Midbrain (tissue), 1 donor: ENCODE results near the gene SCFD2.
"Not testable (repeated sequence)": the region's sequence is repeated elsewhere in the genome, so short reads cannot be mapped to it uniquely, and the experiment has no call there.

Experiments
- DNase-seq: peaks from one replicate; lab custom pipeline; 2025; lab: John Stamatoyannopoulos, UW

Gene SCFD2

GRCh38 chr4:53365486-53366300 is at the start of gene SCFD2:
Gene SCFD2 (minus strand): TSS chr4:53366061.
- peak; percentile 98 for DNase-seq

- DNase-seq, result not testable (repeated sequence)
These were observed 43.6 kb upstream of the SCFD2 start for GRCh38 chr4:53409479-53409878.

- DNase-seq, result no peak
These were observed 14.4 kb upstream of the SCFD2 start for GRCh38 chr4:53380221-53380620.

GRCh38 chr4:53378171-53378482 is 12.3 kb upstream of the SCFD2 start:
- DNase-seq, result no peak

GRCh38 chr4:53377319-53378170 is 11.7 kb upstream of the SCFD2 start, which contains the start of gene FIP1L1:
Gene FIP1L1 (plus strand): TSS chr4:53377641. CDS start chr4:53377839, 198 bp downstream.
- peak; percentile 86 for DNase-seq

- no peak for DNase-seq
These were observed 11.0 kb upstream of the SCFD2 start for GRCh38 chr4:53376900-53377299.

- DNase-seq, result no peak
These were observed 9.0 kb upstream of the SCFD2 start for GRCh38 chr4:53374777-53375258.

GRCh38 chr4:53371843-53372521 is 6.1 kb upstream of the SCFD2 start:
- no peak for DNase-seq

GRCh38 chr4:53371049-53371448 is 5.2 kb upstream of the SCFD2 start:
- DNase-seq, result no peak

- no peak for DNase-seq
These were observed 1.9 kb upstream of the SCFD2 start for GRCh38 chr4:53367721-53368120.

GRCh38 chr4:53366301-53366716 is 448 bp upstream of the SCFD2 start:
- no peak for DNase-seq

GRCh38 chr4:53365121-53365485 is 758 bp downstream of the SCFD2 start:
- no peak for DNase-seq

- DNase-seq, result no peak
These were observed 1.2 kb downstream of the SCFD2 start for GRCh38 chr4:53364624-53365023.

- DNase-seq, result no peak
These were observed 3.8 kb downstream of the SCFD2 start for GRCh38 chr4:53362093-53362492.

- DNase-seq, result no peak
These were observed 4.4 kb downstream of the SCFD2 start for GRCh38 chr4:53361451-53361850.

- no peak for DNase-seq
These were observed 9.8 kb downstream of the SCFD2 start for GRCh38 chr4:53355930-53356521.

- DNase-seq, result no peak
These were observed 11.7 kb downstream of the SCFD2 start for GRCh38 chr4:53354012-53354722.

- no peak for DNase-seq
These were observed 16.8 kb downstream of the SCFD2 start for GRCh38 chr4:53349091-53349491.

GRCh38 chr4:53348046-53348445 is 17.8 kb downstream of the SCFD2 start:
- no peak for DNase-seq

GRCh38 chr4:53346920-53347852 is 18.7 kb downstream of the SCFD2 start:
- peak; percentile 24 for DNase-seq
